ENCODE measurements around the gene FIS1.
A peak's percentile ranks its signal among the peaks of the same experiment; 100 is the strongest.
"Not testable (repeated sequence)": the region's sequence is repeated elsewhere in the genome, so short reads cannot be mapped to it uniquely, and the experiment has no call there.

FIS1 gene

GRCh38 chr7:101253199-101253598, 8.3 kb upstream of the FIS1 start:
- not testable (repeated sequence) for DNase-seq

GRCh38 chr7:101251871-101252659, 7.2 kb upstream of the FIS1 start:
- peak; percentile 99 for DNase-seq

- DNase-seq: no peak
Measured at GRCh38 chr7:101250324-101250723, 5.4 kb upstream of the FIS1 start.

GRCh38 chr7:101248276-101248675, 3.4 kb upstream of the FIS1 start:
- no peak for DNase-seq

- DNase-seq: no peak
Measured at GRCh38 chr7:101245147-101245668, 327 bp upstream of the FIS1 start.

GRCh38 chr7:101243646-101244374, 1.1 kb downstream of the FIS1 start:
- DNase-seq: no peak

- no peak for DNase-seq
Measured at GRCh38 chr7:101241443-101242349, 3.2 kb downstream of the FIS1 start.

- DNase-seq: no peak
Measured at GRCh38 chr7:101241015-101241363, 3.9 kb downstream of the FIS1 start.

GRCh38 chr7:101240226-101241014, 4.5 kb downstream of the FIS1 start:
- no peak for DNase-seq

GRCh38 chr7:101239951-101240220, 5.0 kb downstream of the FIS1 start:
- DNase-seq: no peak

- DNase-seq: no peak
Measured at GRCh38 chr7:101239191-101239950, 5.5 kb downstream of the FIS1 start.

GRCh38 chr7:101238226-101239182, 6.4 kb downstream of the FIS1 start:
- DNase-seq: no peak

GRCh38 chr7:101237206-101238067, 7.4 kb downstream of the FIS1 start, which contains the start of gene CLDN15:
CLDN15 (minus strand) TSS chr7:101237802; CDS start chr7:101237581, 221 bp downstream.
- DNase-seq: no peak

GRCh38 chr7:101236292-101236835, 8.5 kb downstream of the FIS1 start:
- no peak for DNase-seq

GRCh38 chr7:101235522-101235921, 9.4 kb downstream of the FIS1 start:
- no peak for DNase-seq

- no peak for DNase-seq
Measured at GRCh38 chr7:101235050-101235449, 9.8 kb downstream of the FIS1 start.

- no peak for DNase-seq
Measured at GRCh38 chr7:101234636-101235035, 10.2 kb downstream of the FIS1 start.

GRCh38 chr7:101233907-101234547, 10.9 kb downstream of the FIS1 start:
- DNase-seq: no peak

Data from stimulated activated CD4-positive, alpha-beta T cell treated with anti-CD3 and anti-CD28 coated beads, Interleukin-1b, Interleukin-23, amount 100 ng/mL, for 48 hours (primary cell).